Measurements from ENCODE around the gene UGT2A3. TPM values are rescaled to one million over a fixed set of nuclear protein-coding genes. Genes with fewer than 3 reads are reported as not detected.
"Not testable (repeated sequence)": the region's sequence is repeated elsewhere in the genome, so short reads cannot be mapped to it uniquely, and the experiment has no call there.

The UGT2A3 gene
- total RNA-seq, 1 donor from 2014 or later, result 2.5 TPM

GRCh38 chr4:68929076-68929737 lies 22.4 kb downstream of the UGT2A3 start:
- H3K27me3 Mint-ChIP-seq, result no peaks in the 10 kb centered on the region
- no peaks in the 10 kb centered on the region for H3K36me3 Mint-ChIP-seq
- no peaks in the 10 kb centered on the region for H3K9me3 Mint-ChIP-seq

DNA sequence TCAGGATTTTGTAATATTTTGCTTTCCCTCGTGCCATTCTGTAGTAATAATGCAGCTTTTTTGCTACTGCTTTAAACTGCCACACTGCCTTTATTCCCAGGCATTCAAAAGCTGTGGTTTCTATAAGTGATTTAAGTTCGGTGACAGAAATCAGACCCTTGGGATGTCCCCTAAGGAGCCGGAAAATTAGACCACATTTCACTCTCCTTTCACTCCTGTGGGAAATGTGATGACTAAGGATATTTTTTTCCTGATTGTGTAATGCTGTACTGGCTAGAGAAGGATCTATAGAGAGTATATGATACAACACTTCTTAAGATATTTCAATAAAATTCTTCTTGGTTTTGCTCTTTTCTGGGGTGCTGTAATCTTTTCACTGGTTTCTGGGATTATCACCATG lies 24.4 kb downstream of the UGT2A3 start:
- H3K27me3 Mint-ChIP-seq, result no peaks in the 10 kb centered on the region
- DNase-seq (ENCODE audit: extremely low spot score, unreplicated experiment), result no peak
- peaks cover 11% of the 10 kb centered on the region for H3K4me1 Mint-ChIP-seq (ENCODE audit: unreplicated experiment)

More at GRCh38 chr4:68929076-68929737, 22.4 kb downstream of the UGT2A3 start:
- DNase-seq (ENCODE audit: extremely low spot score, unreplicated experiment), result no peak
- Mint-ChIP-seq H3K27ac (no peak overlapping the region), H3K4me1 (ENCODE audit: unreplicated experiment) (peaks cover 11% of the 10 kb centered on the region), H3K4me3 (no peak overlapping the region)
- TF ChIP-seq, protein P1, sequence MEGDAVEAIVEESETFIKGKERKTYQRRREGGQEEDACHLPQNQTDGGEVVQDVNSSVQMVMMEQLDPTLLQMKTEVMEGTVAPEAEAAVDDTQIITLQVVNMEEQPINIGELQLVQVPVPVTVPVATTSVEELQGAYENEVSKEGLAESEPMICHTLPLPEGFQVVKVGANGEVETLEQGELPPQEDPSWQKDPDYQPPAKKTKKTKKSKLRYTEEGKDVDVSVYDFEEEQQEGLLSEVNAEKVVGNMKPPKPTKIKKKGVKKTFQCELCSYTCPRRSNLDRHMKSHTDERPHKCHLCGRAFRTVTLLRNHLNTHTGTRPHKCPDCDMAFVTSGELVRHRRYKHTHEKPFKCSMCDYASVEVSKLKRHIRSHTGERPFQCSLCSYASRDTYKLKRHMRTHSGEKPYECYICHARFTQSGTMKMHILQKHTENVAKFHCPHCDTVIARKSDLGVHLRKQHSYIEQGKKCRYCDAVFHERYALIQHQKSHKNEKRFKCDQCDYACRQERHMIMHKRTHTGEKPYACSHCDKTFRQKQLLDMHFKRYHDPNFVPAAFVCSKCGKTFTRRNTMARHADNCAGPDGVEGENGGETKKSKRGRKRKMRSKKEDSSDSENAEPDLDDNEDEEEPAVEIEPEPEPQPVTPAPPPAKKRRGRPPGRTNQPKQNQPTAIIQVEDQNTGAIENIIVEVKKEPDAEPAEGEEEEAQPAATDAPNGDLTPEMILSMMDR (conservative IDR thresholded peaks at IDR 0.05), result no peak

DNA sequence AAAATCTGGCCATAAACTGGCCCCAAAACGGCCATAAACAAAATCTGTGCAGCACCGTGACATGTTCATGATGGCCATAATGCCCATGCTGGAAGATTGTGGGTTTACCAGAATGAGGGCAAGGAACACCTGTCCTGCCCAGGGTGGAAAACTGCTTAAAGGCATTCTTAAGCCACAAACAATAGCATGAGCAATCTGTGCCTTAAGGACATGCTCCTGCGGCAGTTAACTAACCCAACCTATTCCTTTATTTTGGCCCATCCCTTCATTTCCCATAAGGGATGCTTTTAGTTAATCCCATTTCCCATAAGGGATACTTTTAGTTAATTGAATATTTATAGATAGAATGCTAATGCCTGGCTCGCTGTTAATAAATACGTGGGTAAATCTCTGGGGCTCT lies 29.4 kb downstream of the UGT2A3 start:
- not testable (repeated sequence) for H3K4me3 Mint-ChIP-seq, H3K9me3 Mint-ChIP-seq, H3K27ac Mint-ChIP-seq

More for the DNA sequence above, 24.4 kb downstream of the UGT2A3 start:
- H3K36me3 Mint-ChIP-seq, result no peaks in the 10 kb centered on the region
- TF ChIP-seq, protein P1 (conservative IDR thresholded peaks at IDR 0.05), result no peak
- H3K9me3 Mint-ChIP-seq, result no peaks in the 10 kb centered on the region
- H3K27ac Mint-ChIP-seq, result no peak overlapping the region
- peak overlapping the region; percentile 32 for H3K4me3 Mint-ChIP-seq

DNA sequence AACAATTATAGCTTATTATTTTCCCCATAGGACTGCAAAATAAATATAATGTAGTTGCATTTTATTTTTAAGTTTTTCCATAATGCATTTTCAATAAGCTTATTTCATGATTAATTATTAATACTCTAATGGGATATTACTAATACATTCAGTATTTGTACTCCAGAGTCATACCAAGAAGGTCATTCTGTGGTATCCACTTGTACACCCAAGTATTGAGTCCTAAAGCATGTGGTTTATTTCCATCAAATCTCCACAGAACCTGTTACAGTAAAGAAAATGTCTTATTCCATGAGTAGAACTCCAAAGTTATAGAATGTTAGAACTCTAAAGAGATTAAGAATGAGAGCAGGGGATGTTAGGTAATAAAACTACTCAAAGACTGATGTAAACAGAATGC lies 30.6 kb downstream of the UGT2A3 start:
- TF ChIP-seq, protein P1 (conservative IDR thresholded peaks at IDR 0.05), result no peak
- H3K36me3 Mint-ChIP-seq, result no peaks in the 10 kb centered on the region
- H3K9me3 Mint-ChIP-seq, result no peaks in the 10 kb centered on the region
- peaks cover 7% of the 10 kb centered on the region for H3K4me1 Mint-ChIP-seq (ENCODE audit: unreplicated experiment)
- H3K27me3 Mint-ChIP-seq, result no peaks in the 10 kb centered on the region
- H3K4me3 Mint-ChIP-seq, result no peak overlapping the region
- no peak overlapping the region for H3K27ac Mint-ChIP-seq
- DNase-seq (ENCODE audit: extremely low spot score, unreplicated experiment), result no peak

More for the DNA sequence above, 29.4 kb downstream of the UGT2A3 start:
- H3K4me1 Mint-ChIP-seq (ENCODE audit: unreplicated experiment), result peaks cover 10% of the 10 kb centered on the region
- DNase-seq (ENCODE audit: extremely low spot score, unreplicated experiment); H3K27me3 Mint-ChIP-seq; H3K36me3 Mint-ChIP-seq: not testable (repeated sequence)

- Mint-ChIP-seq H3K4me3 (no peak overlapping the region), H3K36me3 (no peaks in the 10 kb centered on the region), H3K27me3 (no peaks in the 10 kb centered on the region), H3K27ac (no peak overlapping the region), H3K4me1 (ENCODE audit: unreplicated experiment) (no peaks in the 10 kb centered on the region), H3K9me3 (no peaks in the 10 kb centered on the region)
- TF ChIP-seq, protein P1 (conservative IDR thresholded peaks at IDR 0.05), result no peak
- no peak for DNase-seq (ENCODE audit: extremely low spot score, unreplicated experiment)
Measured at GRCh38 chr4:68917016-68917415, 34.6 kb downstream of the UGT2A3 start.

GRCh38 chr4:68912807-68913206 lies 38.8 kb downstream of the UGT2A3 start:
- no peak for DNase-seq (ENCODE audit: extremely low spot score, unreplicated experiment)

More at GRCh38 chr4:68912807-68913206, 38.8 kb downstream of the UGT2A3 start:
- Mint-ChIP-seq H3K4me1 (ENCODE audit: unreplicated experiment) (no peaks in the 10 kb centered on the region), H3K27ac (no peak overlapping the region), H3K36me3 (no peaks in the 10 kb centered on the region), H3K9me3 (no peaks in the 10 kb centered on the region), H3K27me3 (no peaks in the 10 kb centered on the region), H3K4me3 (no peak overlapping the region)
- TF ChIP-seq, protein P1 (conservative IDR thresholded peaks at IDR 0.05), result no peak

Measured in type B pancreatic cell (in vitro differentiated cells).